AG04449 (cell line): ENCODE measurements around the gene TMEM170B.

Experiments used
- CTCF ChIA-PET: fragments of 350-600 bp; formaldehyde crosslinking; extraction: SDS; loops from one replicate; lab custom pipeline; 2021; ENCODE audit warnings: antibody characterized with exemption; lab: Yijun Ruan, JAX
- POLR2A ChIA-PET: fragments of 400-600, 350-600 bp; formaldehyde crosslinking; extraction: SDS; loops from one replicate; lab custom pipeline; 2020; ENCODE audit warnings: antibody characterized with exemption, inconsistent platforms; lab: Yijun Ruan, JAX
- DNase-seq: peaks from one replicate; pipeline ENCODE4 v3.0.0-alpha.2; 2010; ENCODE audit warnings: low read depth, low spot score
- H3K4me3 ChIP-seq: 2 replicates; pipeline ENCODE4 v1.5.1; 2011; ENCODE audit warnings: low read depth, mild to moderate bottlenecking, control low read depth, low read length
- TF ChIP-seq, protein P1 (sequence below): IDR thresholded peaks from one replicate; pipeline ENCODE4 v1.5.1; 2011; ENCODE audit warnings: mild to moderate bottlenecking, moderate library complexity, low read length, control low read depth, inconsistent platforms; ENCODE audit not compliant: insufficient read depth; ENCODE audit errors: missing control alignments

The TMEM170B gene

DNA sequence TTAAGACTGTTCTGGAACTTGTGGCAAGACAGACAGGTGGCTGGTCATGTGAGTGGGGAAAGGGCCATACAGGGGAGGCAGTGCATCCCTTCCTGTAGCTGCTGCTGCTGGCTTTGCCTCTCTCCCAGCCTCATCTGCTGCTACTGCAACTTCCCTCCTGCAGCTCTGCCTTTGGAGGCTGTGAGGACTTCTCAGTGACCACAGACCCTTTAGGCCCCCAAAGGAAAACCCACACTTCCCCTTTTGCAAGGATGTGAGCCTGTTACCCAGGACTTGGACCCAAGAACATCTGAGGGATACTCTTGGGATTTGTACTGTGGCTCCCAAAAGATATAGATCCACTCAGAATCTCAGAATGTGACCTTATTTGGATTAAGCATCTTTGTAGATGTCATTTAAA is 91.0 kb downstream of the TMEM170B start:
- DNase-seq, result no peak
- POLR2A ChIA-PET, result no interaction called here
- TF ChIP-seq, protein P1, sequence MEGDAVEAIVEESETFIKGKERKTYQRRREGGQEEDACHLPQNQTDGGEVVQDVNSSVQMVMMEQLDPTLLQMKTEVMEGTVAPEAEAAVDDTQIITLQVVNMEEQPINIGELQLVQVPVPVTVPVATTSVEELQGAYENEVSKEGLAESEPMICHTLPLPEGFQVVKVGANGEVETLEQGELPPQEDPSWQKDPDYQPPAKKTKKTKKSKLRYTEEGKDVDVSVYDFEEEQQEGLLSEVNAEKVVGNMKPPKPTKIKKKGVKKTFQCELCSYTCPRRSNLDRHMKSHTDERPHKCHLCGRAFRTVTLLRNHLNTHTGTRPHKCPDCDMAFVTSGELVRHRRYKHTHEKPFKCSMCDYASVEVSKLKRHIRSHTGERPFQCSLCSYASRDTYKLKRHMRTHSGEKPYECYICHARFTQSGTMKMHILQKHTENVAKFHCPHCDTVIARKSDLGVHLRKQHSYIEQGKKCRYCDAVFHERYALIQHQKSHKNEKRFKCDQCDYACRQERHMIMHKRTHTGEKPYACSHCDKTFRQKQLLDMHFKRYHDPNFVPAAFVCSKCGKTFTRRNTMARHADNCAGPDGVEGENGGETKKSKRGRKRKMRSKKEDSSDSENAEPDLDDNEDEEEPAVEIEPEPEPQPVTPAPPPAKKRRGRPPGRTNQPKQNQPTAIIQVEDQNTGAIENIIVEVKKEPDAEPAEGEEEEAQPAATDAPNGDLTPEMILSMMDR, result no peak
- CTCF ChIA-PET, result interaction anchor here (0.8 kb wide), 1 partner anchor 978 kb away, joined by 3 read pairs; no protein-coding TSS in a partner anchor
- H3K4me3 ChIP-seq, result no peak overlapping the region

DNA sequence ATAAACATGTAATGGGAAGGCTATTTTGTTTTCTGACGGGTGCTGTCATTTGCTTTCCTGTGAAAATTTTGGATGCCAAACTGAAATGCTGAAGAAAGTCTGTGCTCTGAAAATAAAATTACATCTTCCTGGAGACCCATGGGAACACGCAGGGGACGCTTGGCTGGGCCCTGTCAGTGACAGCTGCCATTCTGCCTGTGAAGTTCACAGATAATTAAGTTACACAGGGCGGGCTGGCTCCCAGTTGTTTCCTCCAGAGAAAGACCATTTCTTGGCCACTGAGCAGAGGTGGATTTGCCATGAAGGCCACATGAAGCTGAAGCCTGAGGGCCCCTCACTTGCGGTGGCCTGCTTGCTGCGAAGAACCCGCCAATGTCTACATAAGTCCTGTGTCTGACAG is 93.5 kb downstream of the TMEM170B start:
- DNase-seq, result no peak
- CTCF ChIA-PET, result interaction anchor here (1.2 to 1.7 kb wide), 2 partner anchors 25 to 659 kb away, joined by 4 to 5 read pairs; partner anchors contain the start of gene EDN1
- POLR2A ChIA-PET, result no interaction called here
- TF ChIP-seq, protein P1, result no peak
- no peak overlapping the region for H3K4me3 ChIP-seq

- no peak overlapping the region for H3K4me3 ChIP-seq
- DNase-seq, result no peak
- POLR2A ChIA-PET, result no interaction called here
- CTCF ChIA-PET, result interaction anchor here (0.9 to 3.1 kb wide), 5 partner anchors 24 to 658 kb away, joined by 3 to 14 read pairs (median 4); partner anchors contain the start of gene EDN1
- TF ChIP-seq, protein P1, result no peak
These were observed 94.0 kb downstream of the TMEM170B start for GRCh38 chr6:11631539-11631938.

- ChIA-PET POLR2A (no interaction called here), CTCF (interaction anchor here (0.9 to 3.1 kb wide), 6 partner anchors 13 to 654 kb away, joined by 3 to 14 read pairs (median 4); no protein-coding TSS in a partner anchor)
- TF ChIP-seq, protein P1, result no peak
- H3K4me3 ChIP-seq, result no peak overlapping the region
- no peak for DNase-seq
These were observed 94.7 kb downstream of the TMEM170B start for GRCh38 chr6:11632231-11632630.

- peak; percentile 58 for DNase-seq
- POLR2A ChIA-PET, result interaction anchor here (0.8 kb wide), 1 partner anchor 23 kb away, joined by 3 read pairs; no protein-coding TSS in a partner anchor
- TF ChIP-seq, protein P1, result no peak
These were observed 95.4 kb downstream of the TMEM170B start for GRCh38 chr6:11632795-11633511.

More at GRCh38 chr6:11632795-11633511, 95.4 kb downstream of the TMEM170B start:
- CTCF ChIA-PET, result interaction anchor here (1.0 to 3.1 kb wide), 4 partner anchors 13 to 600 kb away, joined by 3 to 14 read pairs (median 4); no protein-coding TSS in a partner anchor
- H3K4me3 ChIP-seq, result no peak overlapping the region
